OCI-LY3 (cell line): ENCODE data around the gene CD99L2.
"Not testable (repeated sequence)": the region's sequence is repeated elsewhere in the genome, so short reads cannot be mapped to it uniquely, and the experiment has no call there.

Experiments
- H2AFZ ChIP-seq: fragments of 200-600, 300-600 bp; shearing (Covaris generic); 2 replicates; pipeline ENCODE4 v1.6.0; 2014; ENCODE audit warnings: antibody characterized with exemption, low read depth, low read length
- H3K27ac ChIP-seq: fragments of 200-600, 300-600 bp; sonication (generic); 2 replicates; pipeline ENCODE4 v1.5.1; 2014; ENCODE audit warnings: mild to moderate bottlenecking, low read length, moderate library complexity, mixed read lengths
- H3K27me3 ChIP-seq: fragments of 200-600, 300-600 bp; sonication (generic); 2 replicates; pipeline ENCODE4 v1.6.1; 2014; ENCODE audit warnings: low read depth, low read length, mixed read lengths
- H3K36me3 ChIP-seq: fragments of 200-600, 300-600 bp; sonication (generic); replicated peaks from 2 replicates; pipeline ENCODE3; 2014; ENCODE audit warnings: low read depth, low read length, mixed read lengths
- H3K4me1 ChIP-seq: fragments of 300-600, 200-600 bp; sonication (generic); 2 replicates; pipeline ENCODE4 v1.6.1; 2014; ENCODE audit warnings: low read length, mixed read lengths
- H3K4me2 ChIP-seq: fragments of 200-600, 300-600 bp; sonication (generic); 2 replicates; pipeline ENCODE4 v1.6.1; 2014; ENCODE audit warnings: low read length, mixed read lengths
- H3K4me3 ChIP-seq: fragments of 300-600, 200-600 bp; sonication (generic); 2 replicates; pipeline ENCODE4 v1.5.1; 2014; ENCODE audit warnings: antibody characterized with exemption, mild to moderate bottlenecking, low read length, moderate library complexity
- H3K79me2 ChIP-seq: fragments of 300-600, 200-600 bp; shearing (Covaris generic); 2 replicates; pipeline ENCODE4 v1.6.1; 2014; ENCODE audit warnings: mild to moderate bottlenecking, low read length, mixed read lengths
- H3K9ac ChIP-seq: fragments of 300-600, 200-600 bp; shearing (Covaris generic); 2 replicates; pipeline ENCODE4 v1.6.0; 2014; ENCODE audit warnings: mild to moderate bottlenecking, low read length, moderate library complexity
- H3K9me3 ChIP-seq: fragments of 200-600, 300-600 bp; shearing (Covaris generic); 2 replicates; pipeline ENCODE4 v1.6.1; 2014; ENCODE audit warnings: low read length, mixed read lengths; ENCODE audit not compliant: insufficient read depth
- H4K20me1 ChIP-seq: fragments of 200-600, 300-600 bp; sonication (generic); 2 replicates; pipeline ENCODE4 v1.6.1; 2016; ENCODE audit warnings: low read length, mixed read lengths; ENCODE audit not compliant: insufficient read depth
- CTCF ChIP-seq: fragments of 200-600, 300-600 bp; sonication (generic); IDR thresholded peaks from 2 replicates; pipeline ENCODE4 v1.5.1; 2014; ENCODE audit warnings: antibody characterized with exemption, low read length, low read depth
- EZH2phosphoT487 ChIP-seq: fragments of 200-600 bp; shearing (Covaris generic); IDR thresholded peaks from 2 replicates; pipeline ENCODE4 v1.6.1; 2018; ENCODE audit warnings: antibody characterized with exemption, mixed run types, low read depth

Gene CD99L2

DNA sequence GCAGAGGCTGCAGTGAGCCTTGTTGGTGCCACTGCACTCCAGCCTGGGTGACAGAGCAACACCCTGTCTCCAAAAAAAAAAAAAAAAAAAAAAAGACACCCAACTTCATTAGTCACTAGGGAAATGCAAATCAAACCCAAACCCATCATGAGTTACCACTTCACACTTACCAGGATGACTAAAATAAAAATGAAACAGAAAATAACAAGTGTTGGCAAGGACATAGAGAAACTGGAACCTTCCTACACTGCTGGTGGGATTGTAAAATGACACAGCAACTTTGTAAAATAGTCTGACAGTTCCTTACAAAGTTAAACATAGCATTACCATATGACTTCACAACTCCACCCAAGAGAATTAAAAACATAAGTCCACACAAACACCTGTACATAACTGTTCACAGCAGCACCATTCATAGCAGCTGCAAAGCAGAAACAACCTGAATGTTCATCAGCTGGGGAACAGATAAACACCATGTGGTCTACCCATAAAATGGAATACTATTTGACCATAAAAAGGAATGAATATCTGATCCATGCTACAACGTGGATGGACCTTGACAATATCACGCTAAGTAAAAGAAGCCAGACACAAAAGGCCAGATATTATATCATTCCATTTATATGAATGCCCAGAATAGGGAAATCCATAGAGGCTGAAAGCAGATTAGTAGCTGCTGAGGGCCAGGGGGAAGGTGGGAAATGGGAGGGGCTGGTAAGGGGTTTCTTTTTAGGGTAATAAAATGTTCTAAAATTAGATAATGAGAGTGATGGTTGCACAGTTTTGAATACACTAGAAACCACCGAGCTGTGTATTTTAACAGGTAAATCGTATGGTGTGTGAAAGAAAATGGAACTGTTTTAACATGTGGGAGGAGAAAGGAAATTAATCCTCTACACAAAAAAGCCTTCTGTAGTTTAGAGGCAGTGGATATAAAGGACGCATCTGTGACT, 18.3 kb downstream of the CD99L2 start:
- Histone ChIP-seq H3K36me3 (no peaks in the 10 kb centered on the region), H3K9ac (no peak overlapping the region), H2AFZ (no peak overlapping the region), H3K79me2 (0 out of 2 replicates have a peak, but pooled peaks cover 3% of the 10 kb centered on the region), H3K9me3 (no peaks in the 10 kb centered on the region), H3K27ac (no peak overlapping the region), H3K4me2 (no peak overlapping the region), H3K27me3 (no peaks in the 10 kb centered on the region), H3K4me3 (no peak overlapping the region), H4K20me1 (no peaks in the 10 kb centered on the region), H3K4me1 (peaks cover 3% of the 10 kb centered on the region; the same call in 1 of the 2 replicates)
- TF ChIP-seq CTCF (no peak), EZH2phosphoT487 (no peak)

- H3K9ac ChIP-seq, H3K27me3 ChIP-seq, H3K4me2 ChIP-seq, H3K4me1 ChIP-seq, H4K20me1 ChIP-seq, H3K9me3 ChIP-seq, H3K36me3 ChIP-seq, H2AFZ ChIP-seq, H3K27ac ChIP-seq, H3K4me3 ChIP-seq, H3K79me2 ChIP-seq: not testable (repeated sequence)
Measured at GRCh38 chrX:150875621-150876020, 22.8 kb downstream of the CD99L2 start.

DNA sequence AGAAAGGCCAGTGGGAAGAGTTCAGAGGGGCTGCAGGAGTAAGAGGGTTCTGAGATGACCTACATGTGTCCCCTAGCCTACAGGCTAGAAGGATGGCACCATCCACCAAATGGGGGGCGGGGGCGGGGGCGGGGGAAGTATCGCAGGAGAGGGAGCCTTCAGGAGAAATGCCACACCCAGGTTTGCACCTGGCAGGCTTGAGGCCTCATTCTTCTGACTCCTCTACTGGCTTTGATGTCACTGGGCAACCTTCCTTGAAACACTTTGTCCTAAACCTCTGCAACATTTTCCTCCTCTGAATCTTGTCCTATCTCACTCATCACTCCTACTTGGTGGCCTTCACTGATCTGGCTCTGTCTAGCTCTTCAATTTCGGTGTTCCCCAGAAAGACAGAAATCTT, 24.0 kb downstream of the CD99L2 start:
- no peak overlapping the region for H3K9ac ChIP-seq
- H3K9me3 ChIP-seq, result no peaks in the 10 kb centered on the region
- no peak for TF ChIP-seq EZH2phosphoT487
- no peak for TF ChIP-seq CTCF
- H3K4me3 ChIP-seq, result no peak overlapping the region
- no peak overlapping the region for H2AFZ ChIP-seq
- H3K4me1 ChIP-seq, result no peaks in the 10 kb centered on the region; the same call in 1 of the 2 replicates
- H4K20me1 ChIP-seq, result no peaks in the 10 kb centered on the region
- no peaks in the 10 kb centered on the region for H3K36me3 ChIP-seq
- no peaks in the 10 kb centered on the region for H3K27me3 ChIP-seq
- H3K4me2 ChIP-seq, result no peak overlapping the region
- H3K79me2 ChIP-seq, result no peaks in the 10 kb centered on the region
- H3K27ac ChIP-seq, result no peak overlapping the region

DNA sequence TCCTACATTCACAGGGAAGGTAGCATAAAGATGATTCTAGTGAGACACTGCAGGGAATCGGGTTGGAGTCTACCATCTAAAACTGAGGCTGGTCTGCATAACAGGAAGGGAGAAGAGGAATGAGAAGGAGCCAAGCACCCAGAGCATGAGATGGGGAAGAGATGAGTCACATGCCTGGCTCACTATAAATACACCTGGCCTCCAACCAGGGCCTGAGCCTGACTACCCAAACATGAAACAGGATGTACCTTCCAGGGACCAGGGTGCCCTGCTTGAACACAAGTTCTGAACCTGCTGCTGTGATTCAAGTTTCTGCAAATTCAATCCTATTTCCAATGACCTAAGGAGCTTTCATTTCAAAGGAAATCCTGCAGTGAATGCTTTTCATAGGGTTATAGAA, 24.9 kb downstream of the CD99L2 start:
- TF ChIP-seq CTCF, result no peak
- no peak for TF ChIP-seq EZH2phosphoT487
- H4K20me1 ChIP-seq, result no peaks in the 10 kb centered on the region
- no peaks in the 10 kb centered on the region for H3K9me3 ChIP-seq
- H3K27me3 ChIP-seq, result no peaks in the 10 kb centered on the region
- H3K4me1 ChIP-seq, result no peaks in the 10 kb centered on the region; the same call in 1 of the 2 replicates
- no peaks in the 10 kb centered on the region for H3K79me2 ChIP-seq
- no peak overlapping the region for H2AFZ ChIP-seq
- no peaks in the 10 kb centered on the region for H3K36me3 ChIP-seq
- H3K9ac ChIP-seq, result no peak overlapping the region
- H3K27ac ChIP-seq, result no peak overlapping the region
- no peak overlapping the region for H3K4me2 ChIP-seq
- no peak overlapping the region for H3K4me3 ChIP-seq
